Caco-2 (cell line): ENCODE results near the gene CLEC10A. TPM values are rescaled to one million over a fixed set of nuclear protein-coding genes. Genes with fewer than 3 reads are reported as not detected.
A peak's percentile ranks its signal among the peaks of the same experiment; 100 is the strongest.

Source experiments
- BruUV-seq: library from RNA; stranded (reverse); fragments of 400-500 nt; replicated peaks from 2 replicates; lab custom pipeline; 2021; lab: Mats Ljungman, UMichigan
- CTCF ChIA-PET: fragments of 300-600 bp; sonication (Branson Sonifier 250); formaldehyde crosslinking; loops from one replicate; lab custom pipeline; 2022; ENCODE audit warnings: antibody characterized with exemption; lab: Charles Lee
- POLR2A ChIA-PET: fragments of 300-600 bp; sonication (Branson Sonifier 250); formaldehyde crosslinking; loops from one replicate; lab custom pipeline; 2022; ENCODE audit warnings: antibody characterized with exemption; lab: Charles Lee
- DNase-seq, 2 experiments: peaks; one replicate each; pipeline versions ENCODE4 v3.0.0 to v3.0.0-alpha.2; 2020 to 2022
- H3K27me3 ChIP-seq: replicated peaks from 2 replicates; pipeline ENCODE4 v1.6.0; 2011; ENCODE audit warnings: low read length; ENCODE audit not compliant: control insufficient read depth, insufficient read depth
- H3K36me3 ChIP-seq: 2 replicates; pipeline ENCODE4 v1.5.1; 2011; ENCODE audit warnings: low read length; ENCODE audit not compliant: control insufficient read depth, insufficient read depth
- H3K4me1 ChIP-seq: fragments of 250-450 bp; sonication (Bioruptor Pico); 2 replicates; pipeline ENCODE4 v1.5.1; 2020; ENCODE audit warnings: mild to moderate bottlenecking
- H3K4me3 ChIP-seq: 2 replicates; pipeline ENCODE4 v1.5.1; 2011; ENCODE audit warnings: low read depth, mild to moderate bottlenecking, control low read depth, low read length
- H3K9me3 ChIP-seq: fragments of 250-450 bp; sonication (Bioruptor Pico); 2 replicates; pipeline ENCODE4 v1.5.1; 2020; ENCODE audit warnings: mild to moderate bottlenecking, moderate library complexity
- H3K27ac Mint-ChIP-seq: one replicate; pipeline ENCODE4 v1.8.0; 2022; ENCODE audit warnings: mixed read lengths; ENCODE audit not compliant: unreplicated experiment
- H3K27me3 Mint-ChIP-seq: one replicate; pipeline ENCODE4 v1.8.0; 2022; ENCODE audit warnings: mixed read lengths; ENCODE audit not compliant: insufficient read depth, unreplicated experiment
- H3K36me3 Mint-ChIP-seq: one replicate; pipeline ENCODE4 v1.8.0; 2022; ENCODE audit warnings: mild to moderate bottlenecking, mixed read lengths; ENCODE audit not compliant: insufficient read depth, unreplicated experiment
- H3K4me1 Mint-ChIP-seq: one replicate; pipeline ENCODE4 v1.8.0; 2022; ENCODE audit warnings: low read depth, mixed read lengths; ENCODE audit not compliant: unreplicated experiment
- H3K4me3 Mint-ChIP-seq: one replicate; pipeline ENCODE4 v1.8.0; 2022; ENCODE audit warnings: mild to moderate bottlenecking, moderate library complexity, mixed read lengths; ENCODE audit not compliant: unreplicated experiment
- H3K9me3 Mint-ChIP-seq: one replicate; pipeline ENCODE4 v1.8.0; 2022; ENCODE audit warnings: mixed read lengths; ENCODE audit not compliant: unreplicated experiment
- intact Hi-C: fragments of 100-400 bp; cut with micrococcal nuclease; formaldehyde crosslinking; loops from one replicate; pipeline ENCODE4 v1.10.0; 2022; ENCODE audit not compliant: unreplicated experiment
- total RNA-seq: library from RNA; stranded (reverse); gene quantifications from 2 replicates; pipeline ENCODE4 v1.2.3, GENCODE V29; 2022
- TF ChIP-seq, protein P1 (sequence below), 2 experiments: fragments of 200-600 bp in 1 of 2; IDR thresholded peaks; 1 replicate in 1 of 2; 2 replicates in 1 of 2; pipeline versions ENCODE4 v1.5.1 to v1.8.0; 2011 to 2022; ENCODE audit warnings: antibody characterized with exemption in 1 of 2, control low read depth in 1 of 2, inconsistent platforms in 1 of 2, low read depth in 1 of 2, low read length in 1 of 2, mild to moderate bottlenecking in 1 of 2, moderate library complexity in 1 of 2; ENCODE audit not compliant: insufficient read depth in 1 of 2, severe bottlenecking in 1 of 2, unreplicated experiment in 1 of 2

CLEC10A gene
- total RNA-seq, 1 experiment from 2014 or later = not detected

DNA sequence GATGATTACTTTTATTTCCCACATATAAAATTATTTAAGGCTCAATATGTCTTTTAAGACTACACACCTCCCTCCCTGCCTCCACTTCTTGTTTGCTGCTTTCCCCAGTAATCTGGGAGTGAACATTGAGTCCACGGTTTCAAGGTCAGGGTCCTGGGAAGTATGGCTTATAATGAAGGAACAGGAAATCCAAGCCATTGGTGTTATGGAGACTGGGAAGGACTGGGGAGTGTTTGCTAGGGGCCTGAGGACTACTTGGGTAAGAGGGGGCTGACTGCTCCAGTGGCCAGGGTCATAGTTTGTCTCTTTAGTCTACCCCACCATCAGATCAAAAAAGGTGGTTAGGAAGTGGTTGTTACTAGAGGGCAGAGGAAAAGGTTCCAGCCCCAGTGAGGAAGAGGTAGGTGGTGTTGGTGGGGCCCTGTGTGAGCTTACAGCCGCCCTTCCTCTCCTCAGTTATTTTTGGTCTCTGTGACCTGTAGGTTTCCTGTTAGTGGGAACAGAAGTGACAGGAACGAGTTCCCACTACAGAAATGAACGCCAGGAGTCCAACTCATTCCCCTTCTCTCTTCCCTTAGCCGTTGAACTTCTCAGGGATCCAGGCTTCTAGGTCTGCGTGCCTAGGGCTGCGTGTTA lies 45.0 kb downstream of the CLEC10A start:
- no peaks in the 10 kb centered on the region for H3K9me3 ChIP-seq
- intact Hi-C loops = no loop called here
- peaks cover 11% of the 10 kb centered on the region for H3K36me3 Mint-ChIP-seq

GRCh38 chr17:7029659-7030058 lies 50.4 kb downstream of the CLEC10A start:
- CTCF ChIA-PET = no interaction called here

More for the DNA sequence above, 45.0 kb downstream of the CLEC10A start:
- BruUV-seq = TSS peak; percentile 90
- no peaks in the 10 kb centered on the region for H3K4me1 ChIP-seq
- no peaks in the 10 kb centered on the region for H3K27me3 ChIP-seq
- Mint-ChIP-seq H3K9me3 (no peaks in the 10 kb centered on the region), H3K27ac (peak overlapping the region; percentile 86), H3K27me3 (no peaks in the 10 kb centered on the region), H3K4me3 (peak overlapping the region; percentile 88), H3K4me1 (peaks cover 7% of the 10 kb centered on the region)
- no peak for DNase-seq
- POLR2A ChIA-PET = interaction anchor here (0.5 to 1.2 kb wide), 4 partner anchors 11 to 549 kb away, joined by 3 to 8 read pairs (median 4); partner anchors contain the start of genes ASGR2 and MPDU1
- TF ChIP-seq, protein P1, sequence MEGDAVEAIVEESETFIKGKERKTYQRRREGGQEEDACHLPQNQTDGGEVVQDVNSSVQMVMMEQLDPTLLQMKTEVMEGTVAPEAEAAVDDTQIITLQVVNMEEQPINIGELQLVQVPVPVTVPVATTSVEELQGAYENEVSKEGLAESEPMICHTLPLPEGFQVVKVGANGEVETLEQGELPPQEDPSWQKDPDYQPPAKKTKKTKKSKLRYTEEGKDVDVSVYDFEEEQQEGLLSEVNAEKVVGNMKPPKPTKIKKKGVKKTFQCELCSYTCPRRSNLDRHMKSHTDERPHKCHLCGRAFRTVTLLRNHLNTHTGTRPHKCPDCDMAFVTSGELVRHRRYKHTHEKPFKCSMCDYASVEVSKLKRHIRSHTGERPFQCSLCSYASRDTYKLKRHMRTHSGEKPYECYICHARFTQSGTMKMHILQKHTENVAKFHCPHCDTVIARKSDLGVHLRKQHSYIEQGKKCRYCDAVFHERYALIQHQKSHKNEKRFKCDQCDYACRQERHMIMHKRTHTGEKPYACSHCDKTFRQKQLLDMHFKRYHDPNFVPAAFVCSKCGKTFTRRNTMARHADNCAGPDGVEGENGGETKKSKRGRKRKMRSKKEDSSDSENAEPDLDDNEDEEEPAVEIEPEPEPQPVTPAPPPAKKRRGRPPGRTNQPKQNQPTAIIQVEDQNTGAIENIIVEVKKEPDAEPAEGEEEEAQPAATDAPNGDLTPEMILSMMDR (IDR thresholded peaks at IDR 0.05; ENCODE audit: insufficient read depth in 1 of 2, low read depth in 1 of 2, low read length in 1 of 2, severe bottlenecking in 1 of 2, unreplicated experiment in 1 of 2) = no peak
- CTCF ChIA-PET = interaction anchor here (1.0 to 1.3 kb wide), 4 partner anchors 10 to 179 kb away, joined by 3 to 16 read pairs (median 5); no protein-coding TSS in a partner anchor
- peak overlapping the region; percentile 47 for H3K4me3 ChIP-seq
- H3K36me3 ChIP-seq = no peaks in the 10 kb centered on the region

GRCh38 chr17:7029096-7029495 lies 51.0 kb downstream of the CLEC10A start:
- ChIA-PET POLR2A (no interaction called here), CTCF (no interaction called here)
- H3K4me3 Mint-ChIP-seq = no peak overlapping the region
- no peaks in the 10 kb centered on the region for H3K9me3 Mint-ChIP-seq
- Histone ChIP-seq H3K4me1 (no peaks in the 10 kb centered on the region), H3K36me3 (no peaks in the 10 kb centered on the region), H3K27me3 (no peaks in the 10 kb centered on the region), H3K9me3 (no peaks in the 10 kb centered on the region), H3K4me3 (no peak overlapping the region)
- H3K27ac Mint-ChIP-seq = no peak overlapping the region
- H3K4me1 Mint-ChIP-seq = peaks cover 7% of the 10 kb centered on the region
- no TSS peak for BruUV-seq
- intact Hi-C loops = no loop called here
- no peaks in the 10 kb centered on the region for H3K27me3 Mint-ChIP-seq
- DNase-seq = no peak
- TF ChIP-seq, protein P1 (IDR thresholded peaks at IDR 0.05; ENCODE audit: insufficient read depth in 1 of 2, low read depth in 1 of 2, low read length in 1 of 2, severe bottlenecking in 1 of 2, unreplicated experiment in 1 of 2) = no peak
- H3K36me3 Mint-ChIP-seq = no peaks in the 10 kb centered on the region

More at GRCh38 chr17:7029659-7030058, 50.4 kb downstream of the CLEC10A start:
- BruUV-seq = no TSS peak
- Mint-ChIP-seq H3K36me3 (no peaks in the 10 kb centered on the region), H3K4me3 (no peak overlapping the region), H3K4me1 (peaks cover 7% of the 10 kb centered on the region), H3K27me3 (no peaks in the 10 kb centered on the region), H3K27ac (no peak overlapping the region), H3K9me3 (no peaks in the 10 kb centered on the region)
- Histone ChIP-seq H3K4me1 (no peaks in the 10 kb centered on the region), H3K27me3 (no peaks in the 10 kb centered on the region), H3K36me3 (no peaks in the 10 kb centered on the region), H3K4me3 (no peak overlapping the region), H3K9me3 (no peaks in the 10 kb centered on the region)
- POLR2A ChIA-PET = no interaction called here
- TF ChIP-seq, protein P1 (IDR thresholded peaks at IDR 0.05; ENCODE audit: insufficient read depth in 1 of 2, low read depth in 1 of 2, low read length in 1 of 2, severe bottlenecking in 1 of 2, unreplicated experiment in 1 of 2) = no peak
- intact Hi-C loops = no loop called here
- DNase-seq = no peak
